ENCODE measurements around the gene GALNTL6. TPM values are rescaled to one million over a fixed set of nuclear protein-coding genes. Genes with fewer than 3 reads are reported as not detected.

Gene GALNTL6
- total RNA-seq, 1 experiment from 2014 or later, result not detected

- CTCF ChIA-PET, result interaction anchor here (1.0 to 2.2 kb wide), 4 partner anchors 15 to 200 kb away, joined by 4 to 5 read pairs (median 5); no protein-coding TSS in a partner anchor
- BruUV-seq (replicated peaks), result no TSS peak
- no peak overlapping the region for H3K27ac Mint-ChIP-seq (ENCODE audit: low read depth, unreplicated experiment)
- DNase-seq (ENCODE audit: unreplicated experiment), result no peak
- TF ChIP-seq CTCF (IDR thresholded peaks at IDR 0.05; ENCODE audit: unreplicated experiment), result no peak
- H3K27me3 Mint-ChIP-seq (ENCODE audit: insufficient read depth, unreplicated experiment), result no peaks in the 10 kb centered on the region
- no peaks in the 10 kb centered on the region for H3K9me3 Mint-ChIP-seq (ENCODE audit: unreplicated experiment)
- H3K36me3 Mint-ChIP-seq (ENCODE audit: insufficient read depth, unreplicated experiment), result no peaks in the 10 kb centered on the region
- peaks cover 7% of the 10 kb centered on the region for H3K4me1 Mint-ChIP-seq (ENCODE audit: insufficient read depth, unreplicated experiment)
- H3K4me3 Mint-ChIP-seq (ENCODE audit: unreplicated experiment), result no peak overlapping the region
- intact Hi-C loops (cut with micrococcal nuclease), result no loop called here
- POLR2A ChIA-PET, result interaction anchor here (0.6 kb wide), 1 partner anchor 1590 kb away, joined by 3 read pairs; no protein-coding TSS in a partner anchor
Observed at GRCh38 chr4:173057442-173057841, 1244.2 kb downstream of the GALNTL6 start.

- Mint-ChIP-seq H3K27me3 (ENCODE audit: insufficient read depth, unreplicated experiment) (no peaks in the 10 kb centered on the region), H3K27ac (ENCODE audit: low read depth, unreplicated experiment) (no peak overlapping the region), H3K4me1 (ENCODE audit: insufficient read depth, unreplicated experiment) (peaks cover 7% of the 10 kb centered on the region), H3K36me3 (ENCODE audit: insufficient read depth, unreplicated experiment) (no peaks in the 10 kb centered on the region), H3K9me3 (ENCODE audit: unreplicated experiment) (no peaks in the 10 kb centered on the region), H3K4me3 (ENCODE audit: unreplicated experiment) (no peak overlapping the region)
- no peak for DNase-seq (ENCODE audit: unreplicated experiment)
- intact Hi-C loops (cut with micrococcal nuclease), result no loop called here
- no TSS peak for BruUV-seq (replicated peaks)
- ChIA-PET POLR2A (interaction anchor here (0.6 to 0.8 kb wide), 3 partner anchors 12 to 1590 kb away, joined by 3 read pairs; no protein-coding TSS in a partner anchor), CTCF (interaction anchor here (0.6 to 2.2 kb wide), 5 partner anchors 15 to 199 kb away, joined by 3 to 5 read pairs (median 5); no protein-coding TSS in a partner anchor)
- no peak for TF ChIP-seq CTCF (IDR thresholded peaks at IDR 0.05; ENCODE audit: unreplicated experiment)
Observed at GRCh38 chr4:173057901-173058300, 1244.7 kb downstream of the GALNTL6 start.

- ChIA-PET POLR2A (no interaction called here), CTCF (no interaction called here)
- Mint-ChIP-seq H3K27ac (ENCODE audit: low read depth, unreplicated experiment) (no peak overlapping the region), H3K9me3 (ENCODE audit: unreplicated experiment) (peaks cover 19% of the 10 kb centered on the region), H3K27me3 (ENCODE audit: insufficient read depth, unreplicated experiment) (no peaks in the 10 kb centered on the region), H3K4me3 (ENCODE audit: unreplicated experiment) (no peak overlapping the region), H3K36me3 (ENCODE audit: insufficient read depth, unreplicated experiment) (no peaks in the 10 kb centered on the region), H3K4me1 (ENCODE audit: insufficient read depth, unreplicated experiment) (peaks cover 7% of the 10 kb centered on the region)
- no TSS peak for BruUV-seq (replicated peaks)
- DNase-seq (ENCODE audit: unreplicated experiment), result no peak
- no peak for TF ChIP-seq CTCF (IDR thresholded peaks at IDR 0.05; ENCODE audit: unreplicated experiment)
- intact Hi-C loops (cut with micrococcal nuclease), result no loop called here
Observed at GRCh38 chr4:173061160-173061559, 1248.0 kb downstream of the GALNTL6 start.

- Mint-ChIP-seq H3K36me3 (ENCODE audit: insufficient read depth, unreplicated experiment) (no peaks in the 10 kb centered on the region), H3K4me3 (ENCODE audit: unreplicated experiment) (no peak overlapping the region), H3K9me3 (ENCODE audit: unreplicated experiment) (peaks cover 15% of the 10 kb centered on the region), H3K4me1 (ENCODE audit: insufficient read depth, unreplicated experiment) (peaks cover 29% of the 10 kb centered on the region), H3K27me3 (ENCODE audit: insufficient read depth, unreplicated experiment) (no peaks in the 10 kb centered on the region), H3K27ac (ENCODE audit: low read depth, unreplicated experiment) (peak overlapping the region; percentile 59)
- CTCF ChIA-PET, result interaction anchor here (1.1 kb wide), 1 partner anchor 53 kb away, joined by 3 read pairs; no protein-coding TSS in a partner anchor
- BruUV-seq (replicated peaks), result no TSS peak
- no peak for TF ChIP-seq CTCF (IDR thresholded peaks at IDR 0.05; ENCODE audit: unreplicated experiment)
- POLR2A ChIA-PET, result interaction anchor here (0.7 to 6.2 kb wide), 8 partner anchors 22 to 178 kb away, joined by 3 to 47 read pairs (median 3); partner anchors contain the start of gene GALNT7
- no peak for DNase-seq (ENCODE audit: unreplicated experiment)
- intact Hi-C loops (cut with micrococcal nuclease), result loop anchor here (2.0 kb wide), 2 partner anchors 49 to 97 kb away; no protein-coding TSS in a partner anchor
Observed at GRCh38 chr4:173073939-173074500, 1260.8 kb downstream of the GALNTL6 start.
